GM12872 (cell line): ENCODE results near the gene VAV3.
A peak's percentile ranks its signal among the peaks of the same experiment; 100 is the strongest.

Experiments used
- CTCF ChIP-seq: IDR thresholded peaks from 3 replicates; pipeline ENCODE4 v1.5.1; 2011; ENCODE audit warnings: low read depth, mild to moderate bottlenecking, low read length, moderate library complexity; ENCODE audit not compliant: insufficient read depth

Gene VAV3

GRCh38 chr1:107748531-107748930, 216.4 kb downstream of the VAV3 start:
- TF ChIP-seq CTCF: no peak

GRCh38 chr1:107741242-107741641, 223.7 kb downstream of the VAV3 start:
- TF ChIP-seq CTCF: no peak

- no peak for TF ChIP-seq CTCF
Measured at GRCh38 chr1:107740579-107740978, 224.4 kb downstream of the VAV3 start.

- TF ChIP-seq CTCF: 0 out of 3 replicates have a peak, but pooled peaks have one; percentile 2
Measured at GRCh38 chr1:107739651-107740050, 225.3 kb downstream of the VAV3 start.

GRCh38 chr1:107739201-107739600, 225.8 kb downstream of the VAV3 start:
- no peak for TF ChIP-seq CTCF

- TF ChIP-seq CTCF: no peak
Measured at GRCh38 chr1:107727866-107728265, 237.1 kb downstream of the VAV3 start.

- TF ChIP-seq CTCF: no peak
Measured at GRCh38 chr1:107726860-107727259, 238.1 kb downstream of the VAV3 start.

GRCh38 chr1:107724648-107725047, 240.3 kb downstream of the VAV3 start:
- no peak for TF ChIP-seq CTCF
